ENCODE measurements around the gene DHX8. TPM values are rescaled to one million over a fixed set of nuclear protein-coding genes. Genes with fewer than 3 reads are reported as not detected.

DHX8 gene
- total RNA-seq, 2 donors from 2014 or later = 51.8 to 54.2 TPM

DNA sequence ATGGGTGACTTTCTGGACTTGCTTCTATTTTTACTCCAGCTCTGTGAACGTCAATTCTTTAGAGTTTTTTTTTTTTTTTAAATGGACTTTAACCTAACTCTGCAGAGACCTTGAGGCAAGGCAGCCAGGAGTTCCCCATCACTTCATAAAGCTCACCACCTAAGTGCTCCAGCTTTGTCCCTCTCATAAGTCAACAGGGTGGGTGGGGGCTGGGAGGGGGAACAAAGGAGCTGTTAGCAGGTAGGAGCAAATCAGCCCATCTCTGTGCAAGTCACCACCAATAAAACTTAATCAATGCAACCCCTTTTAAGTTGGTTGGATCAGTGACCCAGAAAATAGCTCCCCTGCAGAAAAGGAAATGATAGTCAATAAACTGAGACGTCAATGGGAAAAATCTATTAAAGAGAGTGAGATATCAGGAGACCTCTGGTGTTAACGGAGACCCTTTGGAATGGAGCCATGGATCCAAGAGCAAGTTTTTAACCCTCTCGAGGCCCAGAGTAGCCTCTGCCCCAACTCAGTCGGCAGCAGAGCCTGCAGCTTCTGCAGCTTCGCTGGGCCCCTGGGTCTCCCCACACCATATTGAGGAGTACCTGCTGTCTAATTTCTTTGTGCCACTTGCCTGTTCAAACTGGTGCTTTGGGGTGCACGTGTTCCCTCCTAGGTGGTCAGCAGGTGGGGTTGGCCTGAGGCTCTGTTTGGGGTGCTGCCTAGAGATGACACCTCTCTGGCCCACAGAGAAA lies 90.0 kb downstream of the DHX8 start:
- no peak for DNase-seq (ENCODE audit: low spot score)
- Mint-ChIP-seq H3K27ac (no peak overlapping the region), H3K9me3 (no peaks in the 10 kb centered on the region), H3K36me3 (no peaks in the 10 kb centered on the region), H3K27me3 (no peaks in the 10 kb centered on the region), H3K4me3 (no peak overlapping the region), H3K4me1 (ENCODE audit: low read depth in 2 of 2) (peaks cover 3% of the 10 kb centered on the region in 2 donors)
- ATAC-seq = no peak

DNA sequence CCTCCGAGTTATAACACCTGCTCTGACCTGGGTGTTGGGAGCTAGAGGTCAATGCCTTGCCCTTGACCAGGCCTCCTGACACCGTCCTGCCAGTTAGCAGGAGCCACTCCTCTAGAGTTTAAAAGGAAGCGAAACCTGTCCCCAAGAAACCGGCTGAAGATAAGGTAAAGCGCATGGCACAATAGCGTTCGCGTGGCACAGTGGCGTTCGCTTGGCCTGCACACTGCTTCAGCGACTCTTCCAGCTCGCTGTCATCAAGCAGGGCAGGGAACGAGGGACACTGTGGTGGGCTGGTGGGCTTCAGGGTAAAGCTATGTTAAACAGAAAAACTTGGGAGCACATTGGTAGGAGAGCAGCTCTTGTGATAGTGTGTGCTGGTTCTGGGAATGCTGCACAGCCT lies 90.6 kb downstream of the DHX8 start:
- DNase-seq (ENCODE audit: low spot score) (no peak), ATAC-seq (no peak)
- H3K9me3 Mint-ChIP-seq = no peaks in the 10 kb centered on the region
- no peak overlapping the region for H3K27ac Mint-ChIP-seq
- peaks cover 2% of the 10 kb centered on the region in 2 donors for H3K27me3 Mint-ChIP-seq
- H3K36me3 Mint-ChIP-seq = no peaks in the 10 kb centered on the region
- peaks cover 9% of the 10 kb centered on the region in 2 donors for H3K4me1 Mint-ChIP-seq (ENCODE audit: low read depth in 2 of 2)
- H3K4me3 Mint-ChIP-seq = no peak overlapping the region

DNA sequence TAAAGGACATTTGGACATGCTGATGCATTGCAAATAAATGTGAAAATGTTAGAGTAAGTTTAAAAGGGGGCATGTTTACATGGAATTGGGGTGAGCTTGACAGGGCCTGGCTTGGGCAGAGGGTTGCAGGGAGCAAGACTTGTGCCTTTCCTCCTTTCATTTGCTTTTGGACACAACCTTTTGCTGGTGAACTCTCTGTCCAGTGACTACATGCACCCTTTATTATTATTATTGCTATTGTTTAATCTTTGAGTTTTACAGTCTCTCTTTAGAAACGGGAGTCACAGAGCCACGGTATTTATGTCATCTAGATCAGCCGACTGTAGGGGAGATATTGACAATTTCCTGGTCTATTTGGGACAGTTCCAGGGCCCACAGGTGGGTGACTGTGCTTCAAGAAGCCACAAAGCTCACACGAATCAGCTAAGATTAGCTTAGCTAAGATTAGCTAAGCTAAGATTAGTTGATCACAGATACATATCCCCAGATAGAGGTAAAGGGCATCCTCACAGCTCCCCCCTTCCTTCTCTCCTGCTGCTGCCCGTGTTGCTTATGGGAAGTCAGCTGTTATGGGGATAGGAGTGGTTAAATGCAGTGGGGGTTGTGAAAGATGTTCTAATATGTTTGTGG lies 91.2 kb downstream of the DHX8 start:
- H3K36me3 Mint-ChIP-seq = no peaks in the 10 kb centered on the region
- no peak for DNase-seq (ENCODE audit: low spot score)
- H3K9me3 Mint-ChIP-seq = no peaks in the 10 kb centered on the region
- no peak overlapping the region for H3K27ac Mint-ChIP-seq
- H3K27me3 Mint-ChIP-seq = peaks cover 6 to 7% of the 10 kb centered on the region in 2 donors
- no peak for ATAC-seq
- no peak overlapping the region for H3K4me3 Mint-ChIP-seq
- H3K4me1 Mint-ChIP-seq (ENCODE audit: low read depth in 2 of 2) = peaks cover 13% of the 10 kb centered on the region in 2 donors

Other genes with a start within 250 kb of the DHX8 start
- 1,000 to 10,000 TPM; 3,257 to 3,900 TPM for gene RNU2-1, start 250.0 kb upstream of the DHX8 start, total RNA-seq
- 1 to 10 TPM; 1.5 to 1.7 TPM for gene ARL4D, start 85.0 kb upstream of the DHX8 start, total RNA-seq
- gene ETV4, start 62.4 kb downstream of the DHX8 start, total RNA-seq = 1 to 10 TPM; 1.4 to 2.1 TPM
- gene MEOX1, start 177.9 kb downstream of the DHX8 start, total RNA-seq = not detected